Prostate gland (tissue), 2 donors: ENCODE results near the gene SLC38A1.

Experiments
- CTCF ChIP-seq, 4 experiments: fragments of 200-600 bp in 2 of 4; fragments of 450-650 bp in 2 of 4; sonication (generic) in 2 of 4; IDR thresholded peaks; 1 replicate in 3 of 4; 2 replicates in 1 of 4; pipeline ENCODE4 v1.5.1; 2016 to 2019; ENCODE audit warnings: antibody characterized with exemption in 4 of 4, mild to moderate bottlenecking in 2 of 4, moderate library complexity in 2 of 4
- POLR2AphosphoS5 ChIP-seq: sonication (generic); formaldehyde crosslinking; IDR thresholded peaks from one replicate; pipeline ENCODE4 v1.6.1; 2017; ENCODE audit warnings: antibody characterized with exemption

GRCh38 chr12:46238821-46239220 is 30.0 kb downstream of the SLC38A1 start:
- TF ChIP-seq CTCF (IDR thresholded peaks at IDR 0.05) (no peak), POLR2AphosphoS5 (no peak)
